Islet of Langerhans (tissue), 1 donor: ENCODE data around the gene APOBEC2.
"Not testable (repeated sequence)": the region's sequence is repeated elsewhere in the genome, so short reads cannot be mapped to it uniquely, and the experiment has no call there.

ENCODE experiments used
- FAIRE-seq: peaks from one replicate; lab custom pipeline; 2011; peaks lifted over from hg19 to GRCh38; lab: Jason Lieb, UNC

Gene APOBEC2

GRCh38 chr6:41053041-41053440 lies at the start of gene APOBEC2:
Gene APOBEC2 (plus strand): TSS chr6:41053202. CDS start chr6:41053348, 146 bp downstream.
- FAIRE-seq = no peak

- peak; percentile 86 for FAIRE-seq
Measured at GRCh38 chr6:41006217-41006616, 46.8 kb upstream of the APOBEC2 start.

- not testable (repeated sequence) for FAIRE-seq
Measured at GRCh38 chr6:41006980-41007379, 46.0 kb upstream of the APOBEC2 start.

GRCh38 chr6:41008011-41008410 lies 45.0 kb upstream of the APOBEC2 start:
- no peak for FAIRE-seq

- no peak for FAIRE-seq
Measured at GRCh38 chr6:41009669-41010068, 43.3 kb upstream of the APOBEC2 start.

- FAIRE-seq = no peak
Measured at GRCh38 chr6:41011673-41012072, 41.3 kb upstream of the APOBEC2 start.

- no peak for FAIRE-seq
Measured at GRCh38 chr6:41013466-41014153, 39.4 kb upstream of the APOBEC2 start.

GRCh38 chr6:41014780-41015179 lies 38.2 kb upstream of the APOBEC2 start:
- FAIRE-seq = no peak

- FAIRE-seq = not testable (repeated sequence)
Measured at GRCh38 chr6:41015860-41016259, 37.1 kb upstream of the APOBEC2 start.

- no peak for FAIRE-seq
Measured at GRCh38 chr6:41017663-41018062, 35.3 kb upstream of the APOBEC2 start.

- no peak for FAIRE-seq
Measured at GRCh38 chr6:41021832-41022231, 31.2 kb upstream of the APOBEC2 start.

GRCh38 chr6:41022294-41022693 lies 30.7 kb upstream of the APOBEC2 start:
- no peak for FAIRE-seq

GRCh38 chr6:41023114-41023513 lies 29.9 kb upstream of the APOBEC2 start:
- no peak for FAIRE-seq

- no peak for FAIRE-seq
Measured at GRCh38 chr6:41025966-41026530, 27.0 kb upstream of the APOBEC2 start.

- FAIRE-seq = no peak
Measured at GRCh38 chr6:41027241-41027640, 25.8 kb upstream of the APOBEC2 start.

- FAIRE-seq = no peak
Measured at GRCh38 chr6:41027799-41028560, 25.0 kb upstream of the APOBEC2 start.

GRCh38 chr6:41028561-41029412 lies 24.2 kb upstream of the APOBEC2 start:
- no peak for FAIRE-seq

- FAIRE-seq = no peak
Measured at GRCh38 chr6:41032830-41033229, 20.2 kb upstream of the APOBEC2 start.

GRCh38 chr6:41033776-41034175 lies 19.2 kb upstream of the APOBEC2 start:
- FAIRE-seq = no peak

GRCh38 chr6:41036186-41036585 lies 16.8 kb upstream of the APOBEC2 start:
- FAIRE-seq = peak; percentile 66

GRCh38 chr6:41036601-41037000 lies 16.4 kb upstream of the APOBEC2 start:
- FAIRE-seq = no peak

GRCh38 chr6:41037107-41037900 lies 15.7 kb upstream of the APOBEC2 start:
- FAIRE-seq = no peak
